MM.1S (cell line): ENCODE data around the gene DENND5B.
"Not testable (repeated sequence)": the region's sequence is repeated elsewhere in the genome, so short reads cannot be mapped to it uniquely, and the experiment has no call there.

ENCODE experiments used
- CTCF ChIP-seq: fragments of 300-600 bp; sonication (generic); IDR thresholded peaks from 2 replicates; pipeline ENCODE4 v1.5.1; 2016; ENCODE audit warnings: antibody characterized with exemption, low read length, mixed read lengths
- EZH2 ChIP-seq: fragments of 300-600 bp; sonication (generic); optimal IDR thresholded peaks from 2 replicates; pipeline ENCODE3; 2017; ENCODE audit warnings: low read depth, mild to moderate bottlenecking, antibody characterized with exemption, low read length, mixed read lengths
- EZH2phosphoT487 ChIP-seq: fragments of 300-600 bp; sonication (generic); IDR thresholded peaks from 2 replicates; pipeline ENCODE4 v1.6.1; 2018; ENCODE audit warnings: antibody characterized with exemption, low read length

GRCh38 chr12:31377210-31377609 is 213.7 kb downstream of the DENND5B start:
- TF ChIP-seq EZH2phosphoT487, CTCF, EZH2: not testable (repeated sequence)
